Measurements from ENCODE around the gene DTX4.

The DTX4 gene

GRCh38 chr11:59254286-59254685 is 82.4 kb downstream of the DTX4 start:
- DNase-seq (ENCODE audit: low read depth, low spot score): no peak

GRCh38 chr11:59255281-59255680 is 83.3 kb downstream of the DTX4 start:
- H3K4me3 ChIP-seq (ENCODE audit: low read length): no peak overlapping the region
- DNase-seq (ENCODE audit: low read depth, low spot score): no peak

More at GRCh38 chr11:59254286-59254685, 82.4 kb downstream of the DTX4 start:
- H3K4me3 ChIP-seq (ENCODE audit: low read length): no peak overlapping the region

Measured in Jurkat, Clone E6-1 (cell line).